ENCODE data around the gene STUM. TPM values are rescaled to one million over a fixed set of nuclear protein-coding genes. Genes with fewer than 3 reads are reported as not detected.

STUM gene
- total RNA-seq, 1 experiment from 2014 or later = 0.11 TPM

- WGBS (ENCODE audit: extremely low coverage, insufficient read length, low lambda C conversion rate) = no CpG with 5 or more reads among the region's 12 CpGs
- H3K4me1 Mint-ChIP-seq = peaks cover 39 to 51% of the 10 kb centered on the region in 2 experiments
- Histone ChIP-seq H4K8ac (replicated peaks; ENCODE audit: insufficient read length, low read depth, low read length) (no peak overlapping the region), H4K20me1 (ENCODE audit: control insufficient read depth, insufficient read depth, insufficient read length) (no peaks in the 10 kb centered on the region), H3K23me2 (ENCODE audit: insufficient read length, low read depth, low read length, poor library complexity, severe bottlenecking) (no peaks in the 10 kb centered on the region), H4K91ac (ENCODE audit: insufficient read length, low read depth, low read length) (no peak overlapping the region), H3K18ac (ENCODE audit: insufficient read length, low read depth, low read length) (no peak overlapping the region), H2AK5ac (ENCODE audit: insufficient read length, low read length) (no peak overlapping the region), H3K9ac (ENCODE audit: extremely low read depth, insufficient read length, low read length) (no peak overlapping the region), H4K5ac (ENCODE audit: insufficient read length, low read depth, low read length) (no peak overlapping the region), H2BK12ac (ENCODE audit: insufficient read length, low read depth, low read length) (no peak overlapping the region), H3K27me3 (ENCODE audit: insufficient read depth, low read length) (no peaks in the 10 kb centered on the region), H2BK20ac (ENCODE audit: low read depth, low read length, poor library complexity, severe bottlenecking) (no peak overlapping the region), H3K4ac (ENCODE audit: low read depth, low read length) (no peak overlapping the region), H3K27ac (ENCODE audit: insufficient read length, low read depth, low read length) (no peak overlapping the region), H3K23ac (ENCODE audit: insufficient read length, low read depth, low read length) (no peak overlapping the region), H3K79me2 (ENCODE audit: insufficient read depth, low read length) (no peaks in the 10 kb centered on the region), H2AFZ (ENCODE audit: low read length) (no peak overlapping the region), H3K9me3 (ENCODE audit: control insufficient read depth, low read depth, low read length) (no peaks in the 10 kb centered on the region), H2BK120ac (ENCODE audit: low read depth, low read length, poor library complexity, severe bottlenecking) (no peak overlapping the region), H3K79me1 (ENCODE audit: insufficient read depth, low read depth, low read length, poor library complexity, severe bottlenecking) (no peaks in the 10 kb centered on the region), H2BK15ac (ENCODE audit: low read depth, low read length) (no peak overlapping the region), H3T11ph (ENCODE audit: low read length) (no peak overlapping the region), H3K14ac (ENCODE audit: insufficient read depth, low read length) (no peak overlapping the region; the same call in 1 of the 2 replicates), H3K4me1 (ENCODE audit: insufficient read depth, low read length) (peaks cover 16% of the 10 kb centered on the region; the same call in 1 of the 2 replicates), H3K56ac (ENCODE audit: insufficient read length, low read depth, low read length) (no peak overlapping the region), H3K4me2 (ENCODE audit: insufficient read depth, insufficient read length, low read length) (no peak overlapping the region), H2BK5ac (ENCODE audit: insufficient read length, low read length) (no peak overlapping the region)
- DNase-seq = no peak
- H3K9me3 Mint-ChIP-seq = peaks cover 0 to 3% of the 10 kb centered on the region in 2 experiments; a peak in 1 of 5 replicates
- no peaks in the 10 kb centered on the region; the same call in none of the 2 replicates for H3K27me3 Mint-ChIP-seq (ENCODE audit: low read depth)
- TF ChIP-seq CTCF (conservative IDR thresholded peaks at IDR 0.05) = no peak
- no peak overlapping the region for H3K4me3 Mint-ChIP-seq
- peak overlapping the region in 1 of 3 experiments; percentile 18; a peak in 2 of 7 replicates for H3K27ac Mint-ChIP-seq
- no peaks in the 10 kb centered on the region for H3K36me3 Mint-ChIP-seq (ENCODE audit: insufficient read depth in 1 of 3, low read depth in 3 of 3)
These were observed 102.6 kb downstream of the STUM start for GRCh38 chr1:226651041-226651731.

All from H9 (cell line).